Measurements from ENCODE around the gene S100G.

Gene S100G

DNA sequence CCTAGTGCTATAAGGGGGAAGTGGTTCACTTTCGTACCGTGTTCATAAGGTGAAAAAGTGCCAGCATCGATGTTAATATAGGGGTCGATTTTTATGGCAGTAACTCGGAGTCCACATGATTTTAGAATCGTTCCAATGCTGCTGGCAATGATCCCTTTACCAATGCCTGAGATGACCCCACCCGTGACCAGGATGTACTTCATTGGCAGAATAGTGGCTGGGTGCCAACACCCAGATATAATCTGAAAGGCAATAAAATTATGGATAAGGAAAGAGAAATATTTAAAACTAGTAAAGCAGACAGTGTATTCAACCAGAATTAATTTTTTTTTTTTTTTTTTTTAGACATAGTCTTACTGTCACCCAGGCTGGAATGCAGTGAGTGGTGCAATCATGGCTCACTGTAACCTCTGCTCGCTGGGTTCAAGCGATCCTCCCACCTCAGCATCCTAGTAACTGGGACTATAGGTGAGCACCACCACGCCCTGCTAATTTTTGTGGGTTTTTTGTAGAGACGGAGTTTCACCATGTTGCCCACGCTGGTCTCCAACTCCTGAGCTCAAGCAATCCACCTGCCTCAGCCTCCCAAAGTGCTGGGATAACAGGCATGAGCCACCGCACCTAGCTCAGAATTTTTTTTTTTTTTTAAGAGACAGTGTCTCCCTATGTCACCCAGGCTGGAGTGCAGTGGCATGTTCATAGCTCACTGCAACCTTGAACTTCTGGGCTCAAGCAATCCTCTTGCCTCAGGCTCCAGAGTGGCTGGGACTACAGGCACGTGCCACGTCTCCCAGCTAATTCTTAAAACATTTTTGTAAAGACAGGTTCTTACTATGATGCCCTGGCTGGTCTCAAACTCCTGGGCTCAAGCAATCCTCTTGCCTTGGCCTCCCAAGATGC is 53.0 kb downstream of the S100G start:
- no peak for ATAC-seq (replicated peaks)
- H3K36me3 Mint-ChIP-seq (ENCODE audit: insufficient read depth), result peaks cover 5% of the 10 kb centered on the region
- H3K9me3 Mint-ChIP-seq, result no peaks in the 10 kb centered on the region
- no peaks in the 10 kb centered on the region for H3K27me3 Mint-ChIP-seq
- no peak overlapping the region for H3K27ac Mint-ChIP-seq
- H3K4me1 Mint-ChIP-seq (ENCODE audit: low read depth in 2 of 2), result no peaks in the 10 kb centered on the region
- H3K4me3 Mint-ChIP-seq, result no peak overlapping the region
- no peak for DNase-seq
